ENCODE results near the gene ARID3A. TPM values are rescaled to one million over a fixed set of nuclear protein-coding genes. Genes with fewer than 3 reads are reported as not detected.

The ARID3A gene
- total RNA-seq, 1 donor from 2014 or later: 83.0 TPM

- H3K36me3 Mint-ChIP-seq: peaks cover 5% of the 10 kb centered on the region
- no peak for DNase-seq (ENCODE audit: extremely low spot score, unreplicated experiment)
- H3K4me1 Mint-ChIP-seq (ENCODE audit: unreplicated experiment): no peaks in the 10 kb centered on the region
- H3K27ac Mint-ChIP-seq: no peak overlapping the region
- no peaks in the 10 kb centered on the region for H3K27me3 Mint-ChIP-seq
- no peaks in the 10 kb centered on the region for H3K9me3 Mint-ChIP-seq
- no peak overlapping the region for H3K4me3 Mint-ChIP-seq
- TF ChIP-seq CTCF (conservative IDR thresholded peaks at IDR 0.05): no peak
Measured at GRCh38 chr19:881385-882071, 44.3 kb upstream of the ARID3A start.

DNA sequence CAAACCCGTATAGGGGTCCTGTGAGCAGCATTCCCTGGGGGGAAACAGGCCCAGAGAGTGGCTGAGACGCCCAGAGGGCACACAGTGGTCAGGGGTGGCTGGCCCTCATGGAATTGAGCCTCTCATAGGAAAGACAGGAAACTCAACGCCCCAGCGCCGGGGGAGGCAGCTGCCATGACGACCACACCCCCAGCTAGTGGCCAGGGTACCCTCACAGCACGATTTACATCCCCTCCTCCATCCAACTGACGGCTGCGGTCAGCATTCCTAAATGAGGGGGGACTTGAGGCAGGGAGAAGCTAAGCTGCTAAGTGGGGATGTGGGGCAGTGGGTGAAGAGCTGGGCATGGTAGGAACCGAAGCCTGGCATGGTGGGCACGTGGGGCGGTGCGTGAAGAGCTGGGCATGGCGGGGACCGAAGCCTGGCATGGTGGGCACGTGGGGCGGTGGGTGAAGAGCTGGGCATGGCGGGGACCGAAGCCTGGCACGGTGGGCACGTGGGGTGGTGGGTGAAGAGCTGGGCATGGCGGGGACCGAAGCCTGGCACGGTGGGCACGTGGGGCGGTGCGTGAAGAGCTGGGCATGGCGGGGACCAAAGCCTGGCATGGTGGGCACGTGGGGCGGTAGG, 42.9 kb upstream of the ARID3A start:
- H3K27me3 Mint-ChIP-seq: no peaks in the 10 kb centered on the region
- H3K4me3 Mint-ChIP-seq: no peak overlapping the region
- no peak overlapping the region for H3K27ac Mint-ChIP-seq
- H3K9me3 Mint-ChIP-seq: no peaks in the 10 kb centered on the region
- peaks cover 5% of the 10 kb centered on the region for H3K36me3 Mint-ChIP-seq
- TF ChIP-seq CTCF (conservative IDR thresholded peaks at IDR 0.05): no peak
- H3K4me1 Mint-ChIP-seq (ENCODE audit: unreplicated experiment): no peaks in the 10 kb centered on the region
- DNase-seq (ENCODE audit: extremely low spot score, unreplicated experiment): no peak

- no peak for TF ChIP-seq CTCF (conservative IDR thresholded peaks at IDR 0.05)
- H3K9me3 Mint-ChIP-seq: no peaks in the 10 kb centered on the region
- no peak for DNase-seq (ENCODE audit: extremely low spot score, unreplicated experiment)
- H3K4me1 Mint-ChIP-seq (ENCODE audit: unreplicated experiment): no peaks in the 10 kb centered on the region
- H3K36me3 Mint-ChIP-seq: peaks cover 5% of the 10 kb centered on the region
- no peaks in the 10 kb centered on the region for H3K27me3 Mint-ChIP-seq
- H3K4me3 Mint-ChIP-seq: no peak overlapping the region
- H3K27ac Mint-ChIP-seq: no peak overlapping the region
Measured at GRCh38 chr19:883661-884211, 42.1 kb upstream of the ARID3A start.

GRCh38 chr19:884420-885211, 41.2 kb upstream of the ARID3A start:
- no peaks in the 10 kb centered on the region for H3K9me3 Mint-ChIP-seq
- no peaks in the 10 kb centered on the region for H3K27me3 Mint-ChIP-seq
- H3K4me1 Mint-ChIP-seq (ENCODE audit: unreplicated experiment): no peaks in the 10 kb centered on the region
- DNase-seq (ENCODE audit: extremely low spot score, unreplicated experiment): no peak
- H3K36me3 Mint-ChIP-seq: peaks cover 5% of the 10 kb centered on the region
- H3K4me3 Mint-ChIP-seq: no peak overlapping the region
- H3K27ac Mint-ChIP-seq: no peak overlapping the region
- no peak for TF ChIP-seq CTCF (conservative IDR thresholded peaks at IDR 0.05)

DNA sequence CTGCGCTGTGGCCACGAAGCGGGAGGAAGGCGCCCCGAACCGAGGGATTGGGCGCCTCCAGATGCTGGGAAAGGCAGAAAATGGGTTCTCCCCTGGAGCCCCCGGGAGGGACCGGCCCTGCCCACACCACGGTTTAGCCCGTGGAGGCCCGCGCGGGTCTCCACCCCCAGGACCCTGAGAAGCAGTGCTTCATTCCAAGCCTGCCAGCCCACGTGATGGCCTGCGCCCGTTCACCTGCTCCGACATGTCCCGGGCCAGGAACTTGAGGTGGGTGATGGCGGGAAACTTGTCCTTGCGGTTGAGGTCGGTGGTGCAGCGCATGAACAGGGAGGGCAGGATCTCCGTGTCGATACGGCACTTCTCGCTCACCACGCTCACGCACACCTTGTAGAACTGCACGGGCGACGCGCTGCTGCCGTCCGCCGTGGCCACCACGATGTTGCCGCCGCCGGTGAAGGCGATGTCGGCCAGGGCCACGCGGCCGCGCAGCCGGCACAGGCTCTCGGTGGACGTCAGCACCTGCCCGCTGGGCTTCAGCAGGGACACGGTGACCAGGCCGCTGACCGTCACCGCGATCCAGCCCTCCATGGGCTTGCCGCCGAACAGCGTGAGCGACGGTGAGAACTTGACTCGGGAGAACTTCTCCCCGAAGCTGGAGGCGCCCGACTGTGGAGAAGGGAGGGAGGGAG, 40.2 kb upstream of the ARID3A start:
- H3K4me3 Mint-ChIP-seq: no peak overlapping the region
- H3K36me3 Mint-ChIP-seq: peaks cover 5% of the 10 kb centered on the region
- TF ChIP-seq CTCF (conservative IDR thresholded peaks at IDR 0.05): no peak
- no peak overlapping the region for H3K27ac Mint-ChIP-seq
- H3K27me3 Mint-ChIP-seq: no peaks in the 10 kb centered on the region
- no peaks in the 10 kb centered on the region for H3K9me3 Mint-ChIP-seq
- no peaks in the 10 kb centered on the region for H3K4me1 Mint-ChIP-seq (ENCODE audit: unreplicated experiment)
- no peak for DNase-seq (ENCODE audit: extremely low spot score, unreplicated experiment)

All from type B pancreatic cell (in vitro differentiated cells).